Measurements from ENCODE around the gene MEF2C. TPM values are rescaled to one million over a fixed set of nuclear protein-coding genes. Genes with fewer than 3 reads are reported as not detected.

The MEF2C gene
- total and polyA plus RNA-seq, 4 donors = 2.8 to 15.9 (median 10.1) TPM

- 64% methylated on average over 8 of the region's 8 CpGs for WGBS
Observed at GRCh38 chr5:88826646-88827585, 56.1 kb downstream of the MEF2C start.

More at GRCh38 chr5:88826646-88827585, 56.1 kb downstream of the MEF2C start:
- Histone ChIP-seq H3K4me3 (ENCODE audit: low read depth in 1 of 3, low read length in 3 of 3) (no peak overlapping the region), H3K27me3 (ENCODE audit: control insufficient read depth in 4 of 4, insufficient read depth in 4 of 4, low read length in 3 of 4) (no peaks in the 10 kb centered on the region), H3K4me1 (ENCODE audit: control insufficient read depth in 4 of 4, insufficient read depth in 4 of 4, low read length in 3 of 4) (peaks cover 0 to 6% (median 4%) of the 10 kb centered on the region in 4 donors), H3K36me3 (ENCODE audit: control insufficient read depth in 4 of 4, insufficient read depth in 3 of 4, low read depth in 1 of 4, low read length in 3 of 4) (no peaks in the 10 kb centered on the region), H3K27ac (ENCODE audit: low read depth in 1 of 2, low read length in 2 of 2) (peak overlapping the region; percentile 54 to 71), H3K9me3 (ENCODE audit: control insufficient read depth in 4 of 4, low read length in 3 of 4) (no peaks in the 10 kb centered on the region), H3K9ac (ENCODE audit: low read depth in 1 of 2, low read length in 2 of 2) (peak overlapping the region in 1 of 2 donors; percentile 56)
- no peak for DNase-seq (ENCODE audit: low spot score)
- peak; percentile 18 for TF ChIP-seq ATF3 (IDR thresholded peaks at IDR 0.05)
- peak; percentile 94 for TF ChIP-seq NR2F2 (IDR thresholded peaks at IDR 0.05)
- TF ChIP-seq, protein P1, sequence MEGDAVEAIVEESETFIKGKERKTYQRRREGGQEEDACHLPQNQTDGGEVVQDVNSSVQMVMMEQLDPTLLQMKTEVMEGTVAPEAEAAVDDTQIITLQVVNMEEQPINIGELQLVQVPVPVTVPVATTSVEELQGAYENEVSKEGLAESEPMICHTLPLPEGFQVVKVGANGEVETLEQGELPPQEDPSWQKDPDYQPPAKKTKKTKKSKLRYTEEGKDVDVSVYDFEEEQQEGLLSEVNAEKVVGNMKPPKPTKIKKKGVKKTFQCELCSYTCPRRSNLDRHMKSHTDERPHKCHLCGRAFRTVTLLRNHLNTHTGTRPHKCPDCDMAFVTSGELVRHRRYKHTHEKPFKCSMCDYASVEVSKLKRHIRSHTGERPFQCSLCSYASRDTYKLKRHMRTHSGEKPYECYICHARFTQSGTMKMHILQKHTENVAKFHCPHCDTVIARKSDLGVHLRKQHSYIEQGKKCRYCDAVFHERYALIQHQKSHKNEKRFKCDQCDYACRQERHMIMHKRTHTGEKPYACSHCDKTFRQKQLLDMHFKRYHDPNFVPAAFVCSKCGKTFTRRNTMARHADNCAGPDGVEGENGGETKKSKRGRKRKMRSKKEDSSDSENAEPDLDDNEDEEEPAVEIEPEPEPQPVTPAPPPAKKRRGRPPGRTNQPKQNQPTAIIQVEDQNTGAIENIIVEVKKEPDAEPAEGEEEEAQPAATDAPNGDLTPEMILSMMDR (IDR thresholded peaks at IDR 0.05; ENCODE audit: low read depth, low read length, missing input control) = no peak
- no peak for TF ChIP-seq FOXA2 (IDR thresholded peaks at IDR 0.05)
- TF ChIP-seq HNF4G (IDR thresholded peaks at IDR 0.05) = no peak
- no peak for TF ChIP-seq TAF1 (conservative IDR thresholded peaks at IDR 0.05)
- peak; percentile 64 for TF ChIP-seq MAX (IDR thresholded peaks at IDR 0.05)
- peak in 1 of 2 donors; percentile 59 for TF ChIP-seq EGR1 (IDR thresholded peaks at IDR 0.05; ENCODE audit: low read depth in 2 of 2)
- TF ChIP-seq REST (IDR thresholded peaks at IDR 0.05) = no peak
- TF ChIP-seq GABPA (IDR thresholded peaks at IDR 0.05 in 1 of 2, conservative IDR thresholded peaks at IDR 0.05 in 1 of 2) = peak; percentile 35 to 74
- peak in 1 of 2 donors; percentile 40 for TF ChIP-seq RXRA (IDR thresholded peaks at IDR 0.05)
- peak; percentile 53 for TF ChIP-seq YY1 (IDR thresholded peaks at IDR 0.05)
- TF ChIP-seq, protein P2, sequence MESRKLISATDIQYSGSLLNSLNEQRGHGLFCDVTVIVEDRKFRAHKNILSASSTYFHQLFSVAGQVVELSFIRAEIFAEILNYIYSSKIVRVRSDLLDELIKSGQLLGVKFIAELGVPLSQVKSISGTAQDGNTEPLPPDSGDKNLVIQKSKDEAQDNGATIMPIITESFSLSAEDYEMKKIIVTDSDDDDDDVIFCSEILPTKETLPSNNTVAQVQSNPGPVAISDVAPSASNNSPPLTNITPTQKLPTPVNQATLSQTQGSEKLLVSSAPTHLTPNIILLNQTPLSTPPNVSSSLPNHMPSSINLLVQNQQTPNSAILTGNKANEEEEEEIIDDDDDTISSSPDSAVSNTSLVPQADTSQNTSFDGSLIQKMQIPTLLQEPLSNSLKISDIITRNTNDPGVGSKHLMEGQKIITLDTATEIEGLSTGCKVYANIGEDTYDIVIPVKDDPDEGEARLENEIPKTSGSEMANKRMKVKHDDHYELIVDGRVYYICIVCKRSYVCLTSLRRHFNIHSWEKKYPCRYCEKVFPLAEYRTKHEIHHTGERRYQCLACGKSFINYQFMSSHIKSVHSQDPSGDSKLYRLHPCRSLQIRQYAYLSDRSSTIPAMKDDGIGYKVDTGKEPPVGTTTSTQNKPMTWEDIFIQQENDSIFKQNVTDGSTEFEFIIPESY (IDR thresholded peaks at IDR 0.05) = no peak
- peak; percentile 60 for TF ChIP-seq SP1 (IDR thresholded peaks at IDR 0.05)
